K562 (cell line): Measurements from ENCODE around the gene DEGS2. TPM values are rescaled to one million over a fixed set of nuclear protein-coding genes. Genes with fewer than 3 reads are reported as not detected.

Source experiments
- CAMTA2 ChIP-seq: fragments of 250-450 bp; sonication (Bioruptor Pico); conservative IDR thresholded peaks from 2 replicates; pipeline ENCODE4 v1.5.1; 2022
- RBM22 ChIP-seq: fragments of 200-400 bp; formaldehyde crosslinking; IDR thresholded peaks from 2 replicates; pipeline ENCODE4 v1.6.1; 2018; ENCODE audit warnings: low read length, low read depth; ENCODE audit not compliant: poor library complexity, severe bottlenecking
- ZNF384 ChIP-seq: IDR thresholded peaks from 2 replicates; pipeline ENCODE4 v1.6.1; 2012; ENCODE audit warnings: low read depth, low read length, improper control_type of control experiment
- polyA plus RNA-seq, 8 experiments: library from polyadenylated mRNA; depleted of rRNA in 4 of 8; stranded (reverse) in 5 of 8; unstranded in 3 of 8; fragments of >200 nt; fragmentation: Nextera tagmentation in 2 of 8; fragmentation: Illumina TruSeq in 1 of 8; extraction: Ambion mirVana in 2 of 8; extraction: Trizol in 1 of 8; gene quantifications; 2 replicates each; pipeline versions ENCODE4 v1.2.1 to v1.2.3, GENCODE V29; 2011 to 2014; ENCODE audit warnings: inconsistent platforms in 1 of 8, missing spikeins in 1 of 8
- total RNA-seq, 7 experiments: library from RNA; depleted of rRNA in 6 of 7; stranded (reverse); fragments of >200 nt in 6 of 7; fragmentation: Illumina TruSeq in 2 of 7; extraction: Trizol in 2 of 7; gene quantifications; 2 replicates each; pipeline versions ENCODE4 v1.2.1 to v1.2.3, GENCODE V29; 2011 to 2021; ENCODE audit warnings: low replicate concordance in 1 of 7
- TF ChIP-seq, protein P1 (sequence below): fragments of 200-600 bp; sonication (generic); IDR thresholded peaks from one replicate; pipeline ENCODE4 v1.6.1; 2012; ENCODE audit warnings: mild to moderate bottlenecking, low read depth, low read length, inconsistent platforms

DEGS2 gene
- total and polyA plus RNA-seq, 9 of the 15 experiments (the other 6 are each of a cell fraction or from before 2014, with no cell fraction given): 0.22 to 2.9 (median 0.70) TPM

DNA sequence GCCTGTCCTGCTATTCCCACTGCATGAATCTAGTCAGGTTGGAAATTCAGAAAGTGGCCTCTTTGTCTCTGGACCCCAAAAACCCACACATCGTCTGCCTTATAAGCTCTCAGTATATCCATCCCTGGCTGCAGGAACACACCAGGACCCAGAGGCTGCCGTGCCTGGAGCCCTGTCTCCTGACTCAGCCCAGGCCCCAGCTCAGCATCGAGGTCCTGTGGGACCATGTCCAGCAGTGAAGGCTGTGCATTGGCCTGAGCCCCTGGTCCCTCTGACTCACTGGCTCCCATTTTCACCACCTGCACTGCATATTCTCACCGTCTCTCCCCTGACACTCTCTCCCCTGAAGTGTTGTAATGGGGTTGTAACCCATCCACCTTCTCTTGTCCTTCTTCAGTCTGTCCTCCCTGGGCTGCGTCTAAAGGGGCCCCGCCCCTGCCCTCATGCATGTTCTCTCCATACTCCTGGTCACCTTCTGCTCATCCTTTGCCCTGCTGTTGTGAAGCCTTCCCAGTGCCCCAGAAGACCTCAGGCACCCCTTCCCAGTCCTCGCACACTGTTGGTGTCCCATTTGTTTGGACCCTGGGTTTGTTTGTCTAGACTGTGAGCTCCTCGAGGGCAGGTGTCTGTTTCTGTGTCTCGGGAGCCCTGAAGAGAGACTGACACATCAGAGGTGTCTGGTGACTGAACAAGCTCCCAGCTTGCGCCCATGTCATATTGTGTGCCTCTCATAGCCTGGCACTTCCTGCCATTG lies 50.4 kb downstream of the DEGS2 start (continued):
- TF ChIP-seq, protein P1, sequence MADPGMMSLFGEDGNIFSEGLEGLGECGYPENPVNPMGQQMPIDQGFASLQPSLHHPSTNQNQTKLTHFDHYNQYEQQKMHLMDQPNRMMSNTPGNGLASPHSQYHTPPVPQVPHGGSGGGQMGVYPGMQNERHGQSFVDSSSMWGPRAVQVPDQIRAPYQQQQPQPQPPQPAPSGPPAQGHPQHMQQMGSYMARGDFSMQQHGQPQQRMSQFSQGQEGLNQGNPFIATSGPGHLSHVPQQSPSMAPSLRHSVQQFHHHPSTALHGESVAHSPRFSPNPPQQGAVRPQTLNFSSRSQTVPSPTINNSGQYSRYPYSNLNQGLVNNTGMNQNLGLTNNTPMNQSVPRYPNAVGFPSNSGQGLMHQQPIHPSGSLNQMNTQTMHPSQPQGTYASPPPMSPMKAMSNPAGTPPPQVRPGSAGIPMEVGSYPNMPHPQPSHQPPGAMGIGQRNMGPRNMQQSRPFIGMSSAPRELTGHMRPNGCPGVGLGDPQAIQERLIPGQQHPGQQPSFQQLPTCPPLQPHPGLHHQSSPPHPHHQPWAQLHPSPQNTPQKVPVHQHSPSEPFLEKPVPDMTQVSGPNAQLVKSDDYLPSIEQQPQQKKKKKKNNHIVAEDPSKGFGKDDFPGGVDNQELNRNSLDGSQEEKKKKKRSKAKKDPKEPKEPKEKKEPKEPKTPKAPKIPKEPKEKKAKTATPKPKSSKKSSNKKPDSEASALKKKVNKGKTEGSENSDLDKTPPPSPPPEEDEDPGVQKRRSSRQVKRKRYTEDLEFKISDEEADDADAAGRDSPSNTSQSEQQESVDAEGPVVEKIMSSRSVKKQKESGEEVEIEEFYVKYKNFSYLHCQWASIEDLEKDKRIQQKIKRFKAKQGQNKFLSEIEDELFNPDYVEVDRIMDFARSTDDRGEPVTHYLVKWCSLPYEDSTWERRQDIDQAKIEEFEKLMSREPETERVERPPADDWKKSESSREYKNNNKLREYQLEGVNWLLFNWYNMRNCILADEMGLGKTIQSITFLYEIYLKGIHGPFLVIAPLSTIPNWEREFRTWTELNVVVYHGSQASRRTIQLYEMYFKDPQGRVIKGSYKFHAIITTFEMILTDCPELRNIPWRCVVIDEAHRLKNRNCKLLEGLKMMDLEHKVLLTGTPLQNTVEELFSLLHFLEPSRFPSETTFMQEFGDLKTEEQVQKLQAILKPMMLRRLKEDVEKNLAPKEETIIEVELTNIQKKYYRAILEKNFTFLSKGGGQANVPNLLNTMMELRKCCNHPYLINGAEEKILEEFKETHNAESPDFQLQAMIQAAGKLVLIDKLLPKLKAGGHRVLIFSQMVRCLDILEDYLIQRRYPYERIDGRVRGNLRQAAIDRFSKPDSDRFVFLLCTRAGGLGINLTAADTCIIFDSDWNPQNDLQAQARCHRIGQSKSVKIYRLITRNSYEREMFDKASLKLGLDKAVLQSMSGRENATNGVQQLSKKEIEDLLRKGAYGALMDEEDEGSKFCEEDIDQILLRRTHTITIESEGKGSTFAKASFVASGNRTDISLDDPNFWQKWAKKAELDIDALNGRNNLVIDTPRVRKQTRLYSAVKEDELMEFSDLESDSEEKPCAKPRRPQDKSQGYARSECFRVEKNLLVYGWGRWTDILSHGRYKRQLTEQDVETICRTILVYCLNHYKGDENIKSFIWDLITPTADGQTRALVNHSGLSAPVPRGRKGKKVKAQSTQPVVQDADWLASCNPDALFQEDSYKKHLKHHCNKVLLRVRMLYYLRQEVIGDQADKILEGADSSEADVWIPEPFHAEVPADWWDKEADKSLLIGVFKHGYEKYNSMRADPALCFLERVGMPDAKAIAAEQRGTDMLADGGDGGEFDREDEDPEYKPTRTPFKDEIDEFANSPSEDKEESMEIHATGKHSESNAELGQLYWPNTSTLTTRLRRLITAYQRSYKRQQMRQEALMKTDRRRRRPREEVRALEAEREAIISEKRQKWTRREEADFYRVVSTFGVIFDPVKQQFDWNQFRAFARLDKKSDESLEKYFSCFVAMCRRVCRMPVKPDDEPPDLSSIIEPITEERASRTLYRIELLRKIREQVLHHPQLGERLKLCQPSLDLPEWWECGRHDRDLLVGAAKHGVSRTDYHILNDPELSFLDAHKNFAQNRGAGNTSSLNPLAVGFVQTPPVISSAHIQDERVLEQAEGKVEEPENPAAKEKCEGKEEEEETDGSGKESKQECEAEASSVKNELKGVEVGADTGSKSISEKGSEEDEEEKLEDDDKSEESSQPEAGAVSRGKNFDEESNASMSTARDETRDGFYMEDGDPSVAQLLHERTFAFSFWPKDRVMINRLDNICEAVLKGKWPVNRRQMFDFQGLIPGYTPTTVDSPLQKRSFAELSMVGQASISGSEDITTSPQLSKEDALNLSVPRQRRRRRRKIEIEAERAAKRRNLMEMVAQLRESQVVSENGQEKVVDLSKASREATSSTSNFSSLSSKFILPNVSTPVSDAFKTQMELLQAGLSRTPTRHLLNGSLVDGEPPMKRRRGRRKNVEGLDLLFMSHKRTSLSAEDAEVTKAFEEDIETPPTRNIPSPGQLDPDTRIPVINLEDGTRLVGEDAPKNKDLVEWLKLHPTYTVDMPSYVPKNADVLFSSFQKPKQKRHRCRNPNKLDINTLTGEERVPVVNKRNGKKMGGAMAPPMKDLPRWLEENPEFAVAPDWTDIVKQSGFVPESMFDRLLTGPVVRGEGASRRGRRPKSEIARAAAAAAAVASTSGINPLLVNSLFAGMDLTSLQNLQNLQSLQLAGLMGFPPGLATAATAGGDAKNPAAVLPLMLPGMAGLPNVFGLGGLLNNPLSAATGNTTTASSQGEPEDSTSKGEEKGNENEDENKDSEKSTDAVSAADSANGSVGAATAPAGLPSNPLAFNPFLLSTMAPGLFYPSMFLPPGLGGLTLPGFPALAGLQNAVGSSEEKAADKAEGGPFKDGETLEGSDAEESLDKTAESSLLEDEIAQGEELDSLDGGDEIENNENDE: no peak
- TF ChIP-seq CAMTA2 (CRISPR knock-in tag): no peak
- no peak for TF ChIP-seq ZNF384
- no peak for TF ChIP-seq RBM22
- TF ChIP-seq, all 486 proteins: peak for 0
